SK-N-SH treated with all-trans-retinoic acid at 6 μM for 48 hours (cell line): ENCODE measurements around the gene YPEL2.

Experiments used
- CREB5 ChIP-seq: fragments of 250-450 bp; sonication (Bioruptor Pico); IDR thresholded peaks from 2 replicates; pipeline ENCODE4 v1.5.1; 2020; ENCODE audit warnings: low read depth, mild to moderate bottlenecking, moderate library complexity
- TSHZ2 ChIP-seq: fragments of 250-450 bp; sonication (Bioruptor Pico); IDR thresholded peaks from 2 replicates; pipeline ENCODE4 v1.5.0; 2020; ENCODE audit warnings: mild to moderate bottlenecking, moderate library complexity
- ZFP3 ChIP-seq: fragments of 250-450 bp; sonication (Bioruptor Pico); IDR thresholded peaks from 2 replicates; pipeline ENCODE4 v1.5.0; 2020; ENCODE audit warnings: mild to moderate bottlenecking, moderate library complexity
- ZNF8 ChIP-seq: fragments of 450-650 bp; formaldehyde crosslinking; IDR thresholded peaks from 2 replicates; pipeline ENCODE4 v1.5.0; 2020; ENCODE audit warnings: mild to moderate bottlenecking, moderate library complexity
- TF ChIP-seq, protein P1 (sequence below): fragments of 250-450 bp; sonication (Bioruptor Pico); IDR thresholded peaks from 2 replicates; pipeline ENCODE4 v1.8.0; 2020; ENCODE audit warnings: mild to moderate bottlenecking, moderate library complexity, borderline replicate concordance

DNA sequence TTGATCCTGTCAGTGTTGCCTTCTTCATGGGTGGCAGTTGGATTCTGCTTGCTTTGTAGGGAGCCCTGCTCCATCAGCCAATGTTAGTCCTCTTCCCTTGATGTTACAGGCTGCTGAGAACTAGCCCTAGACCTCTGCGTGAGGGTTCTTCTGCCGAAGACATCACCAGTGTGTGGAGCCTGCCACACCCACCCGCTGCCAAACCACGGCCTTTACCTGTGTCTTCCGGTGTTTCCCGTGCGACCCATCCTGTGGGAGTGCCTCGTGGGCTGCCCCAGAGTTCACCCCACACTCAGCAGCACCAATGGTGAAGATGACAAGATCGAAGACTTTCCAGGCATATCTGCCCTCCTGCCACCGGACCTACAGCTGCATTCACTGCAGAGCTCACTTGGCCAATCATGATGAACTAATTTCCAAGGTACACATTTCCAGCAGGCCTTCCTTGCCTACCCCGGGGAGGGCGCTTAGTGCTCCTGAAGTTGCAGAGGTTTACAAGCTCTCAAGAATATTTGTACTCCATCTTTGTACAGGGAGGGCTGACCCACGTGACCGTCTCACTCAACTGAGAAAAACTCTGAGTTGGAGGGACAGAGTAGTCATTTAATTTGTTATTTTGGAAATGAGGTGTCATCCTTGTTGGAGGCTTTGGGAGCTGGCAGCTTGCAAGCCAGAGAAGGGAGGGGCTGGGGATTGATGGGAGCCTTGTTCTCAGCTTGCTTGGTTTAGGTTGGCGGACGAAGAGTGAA is 21.8 kb downstream of the YPEL2 start:
- TF ChIP-seq ZFP3 (CRISPR knock-in tag) (no peak), CREB5 (CRISPR knock-in tag) (no peak), ZNF8 (CRISPR knock-in tag) (no peak), TSHZ2 (CRISPR knock-in tag) (no peak)
- TF ChIP-seq, protein P1, sequence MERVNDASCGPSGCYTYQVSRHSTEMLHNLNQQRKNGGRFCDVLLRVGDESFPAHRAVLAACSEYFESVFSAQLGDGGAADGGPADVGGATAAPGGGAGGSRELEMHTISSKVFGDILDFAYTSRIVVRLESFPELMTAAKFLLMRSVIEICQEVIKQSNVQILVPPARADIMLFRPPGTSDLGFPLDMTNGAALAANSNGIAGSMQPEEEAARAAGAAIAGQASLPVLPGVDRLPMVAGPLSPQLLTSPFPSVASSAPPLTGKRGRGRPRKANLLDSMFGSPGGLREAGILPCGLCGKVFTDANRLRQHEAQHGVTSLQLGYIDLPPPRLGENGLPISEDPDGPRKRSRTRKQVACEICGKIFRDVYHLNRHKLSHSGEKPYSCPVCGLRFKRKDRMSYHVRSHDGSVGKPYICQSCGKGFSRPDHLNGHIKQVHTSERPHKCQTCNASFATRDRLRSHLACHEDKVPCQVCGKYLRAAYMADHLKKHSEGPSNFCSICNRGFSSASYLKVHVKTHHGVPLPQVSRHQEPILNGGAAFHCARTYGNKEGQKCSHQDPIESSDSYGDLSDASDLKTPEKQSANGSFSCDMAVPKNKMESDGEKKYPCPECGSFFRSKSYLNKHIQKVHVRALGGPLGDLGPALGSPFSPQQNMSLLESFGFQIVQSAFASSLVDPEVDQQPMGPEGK (CRISPR knock-in tag) = no peak
